T47D (cell line): ENCODE results near the gene CHST15.

ENCODE experiments used
- DNase-seq, 2 experiments: peaks; one replicate each; pipeline versions ENCODE4 v3.0.0 to v3.0.0-alpha.2; 2011 to 2012; ENCODE audit warnings: low read depth in 1 of 2, low spot score in 1 of 2
- JUND ChIP-seq: IDR thresholded peaks from 2 replicates; pipeline ENCODE4 v1.6.1; 2012; ENCODE audit warnings: low read depth
- in situ Hi-C: cut with HindIII; loops from 2 replicates; pipeline ENCODE4 v1.10.0; 2016; ENCODE audit warnings: low sequenced_read_pairs, low pct_unique_long_range_greater_than_20kb

CHST15 gene

DNA sequence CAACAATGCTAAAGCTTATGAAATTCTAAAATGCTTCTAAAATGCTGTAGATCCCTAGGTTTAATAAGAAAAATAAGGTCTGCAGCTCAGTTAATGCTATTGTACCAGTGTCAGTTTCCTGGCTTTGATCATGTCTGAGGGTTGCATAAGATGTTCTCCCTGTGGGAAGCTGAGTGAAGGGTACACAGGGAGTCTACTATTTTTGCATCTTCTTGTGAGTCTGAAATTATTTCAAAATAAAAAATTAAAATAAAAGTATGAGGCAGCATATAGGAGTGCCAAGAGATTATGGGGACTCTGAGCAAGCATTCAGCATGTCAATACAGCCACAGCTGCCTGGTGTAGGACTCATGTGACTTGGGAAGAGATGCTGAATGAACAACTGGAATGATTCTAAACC, 14.7 kb downstream of the CHST15 start:
- TF ChIP-seq JUND, result no peak
- no peak for DNase-seq
- in situ Hi-C loops, result no loop called here

GRCh38 chr10:124078028-124078427, 15.4 kb downstream of the CHST15 start:
- DNase-seq, result no peak
- in situ Hi-C loops, result no loop called here
- TF ChIP-seq JUND, result no peak

GRCh38 chr10:124077208-124077993, 16.0 kb downstream of the CHST15 start:
- no peak for DNase-seq
- in situ Hi-C loops, result no loop called here
- TF ChIP-seq JUND, result no peak

GRCh38 chr10:124076148-124076733, 17.2 kb downstream of the CHST15 start:
- in situ Hi-C loops, result no loop called here
- TF ChIP-seq JUND, result no peak
- DNase-seq, result no peak

GRCh38 chr10:124075231-124075955, 18.0 kb downstream of the CHST15 start:
- TF ChIP-seq JUND, result no peak
- no peak for DNase-seq
- in situ Hi-C loops, result no loop called here

DNA sequence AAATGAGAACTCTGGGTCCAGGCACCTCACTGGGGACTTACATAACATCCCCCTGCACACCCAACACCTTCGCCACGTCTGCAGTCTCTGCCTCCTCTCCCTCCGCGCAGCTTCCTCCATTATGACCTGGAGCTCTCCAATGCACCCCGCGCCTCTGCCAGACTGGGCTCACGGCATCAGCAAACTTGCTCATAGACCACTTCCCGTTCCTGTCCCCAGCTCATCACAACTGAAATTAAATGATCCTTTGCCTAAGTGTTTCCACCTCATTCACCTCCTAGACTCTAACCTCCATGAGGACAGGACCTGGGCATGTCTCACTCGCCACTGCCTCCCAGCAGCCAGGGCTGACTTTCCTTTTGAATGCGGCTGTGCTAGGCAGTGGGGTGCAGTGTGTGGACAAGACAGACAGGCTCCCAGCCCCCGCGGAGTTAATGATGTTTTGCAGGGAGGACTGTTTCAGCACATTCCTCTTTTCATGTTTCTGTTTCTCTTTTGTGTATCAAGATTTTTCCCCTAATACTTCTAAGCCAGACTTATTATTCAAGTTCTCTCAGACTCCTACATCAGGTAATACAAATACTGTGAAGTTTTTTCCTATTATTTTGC, 18.8 kb downstream of the CHST15 start:
- TF ChIP-seq JUND, result no peak
- no peak for DNase-seq
- in situ Hi-C loops, result no loop called here

GRCh38 chr10:124073978-124074377, 19.4 kb downstream of the CHST15 start:
- in situ Hi-C loops, result no loop called here
- no peak for TF ChIP-seq JUND
- DNase-seq, result no peak

GRCh38 chr10:124072541-124072940, 20.9 kb downstream of the CHST15 start:
- no peak for DNase-seq
- no peak for TF ChIP-seq JUND
- in situ Hi-C loops, result no loop called here

DNA sequence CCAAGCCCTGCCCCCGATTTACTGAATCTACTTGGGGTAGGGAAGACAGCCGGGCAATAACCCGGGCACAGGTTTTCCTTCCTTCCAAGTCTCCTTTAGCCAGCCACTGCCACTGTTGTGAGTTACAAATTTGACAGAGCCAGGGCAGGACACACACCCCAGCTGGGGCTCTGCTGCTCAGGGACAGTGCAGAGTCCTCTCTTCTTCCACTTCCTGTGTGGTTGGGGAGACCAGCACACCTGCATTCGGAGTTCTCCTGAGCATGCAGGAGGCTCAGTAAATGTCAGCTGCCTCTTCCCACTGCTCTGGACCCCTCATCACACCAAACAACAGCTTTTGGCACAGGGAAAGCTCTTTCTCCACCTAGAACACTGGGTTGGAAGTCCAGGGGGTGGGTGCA, 21.3 kb downstream of the CHST15 start:
- DNase-seq, result no peak
- in situ Hi-C loops, result no loop called here
- TF ChIP-seq JUND, result no peak

DNA sequence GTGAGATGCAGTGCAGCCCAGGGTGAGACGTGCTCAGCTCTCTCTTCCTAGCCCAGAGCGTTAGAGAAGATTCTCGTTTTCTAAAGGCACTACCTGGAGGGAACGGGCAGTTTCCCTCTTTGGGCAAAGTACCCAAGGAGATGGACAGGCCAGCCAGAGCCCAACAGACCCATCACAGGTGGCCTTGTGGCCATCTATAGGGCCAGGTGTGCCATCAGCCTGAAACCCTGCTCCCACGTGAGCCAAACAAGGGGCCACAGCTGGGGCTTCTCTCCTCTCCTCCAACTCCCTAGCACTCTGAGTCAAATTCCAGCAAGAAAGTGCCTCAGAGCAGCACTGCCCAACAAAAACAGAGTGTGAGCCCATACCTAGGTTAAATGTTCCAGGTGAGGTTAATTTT, 22.3 kb downstream of the CHST15 start:
- DNase-seq, result no peak
- TF ChIP-seq JUND, result no peak
- in situ Hi-C loops, result no loop called here

- in situ Hi-C loops, result no loop called here
- no peak for TF ChIP-seq JUND
- no peak for DNase-seq
These were observed 22.7 kb downstream of the CHST15 start for GRCh38 chr10:124070666-124071065.

GRCh38 chr10:124069341-124070264, 23.8 kb downstream of the CHST15 start:
- in situ Hi-C loops, result no loop called here
- no peak for TF ChIP-seq JUND

More at GRCh38 chr10:124069341-124070264, 23.8 kb downstream of the CHST15 start:
- no peak for DNase-seq
